ENCODE measurements around the gene NCS1.

GRCh38 chr9:130254747-130255630 lies 82.8 kb downstream of the NCS1 start:
- TF ChIP-seq EZH2 (IDR thresholded peaks at IDR 0.05; ENCODE audit: insufficient read depth, poor library complexity, severe bottlenecking) = no peak
- TF ChIP-seq EZH2phosphoT487 (IDR thresholded peaks at IDR 0.05; ENCODE audit: insufficient read depth, low read depth) = no peak
